Activated T-helper 17 cell treated with anti-CD3 and anti-CD28 coated beads, Interleukin-2, amount 50 U/mL, for 72 hours (primary cell): ENCODE data around the gene GRAP. TPM values are rescaled to one million over a fixed set of nuclear protein-coding genes. Genes with fewer than 3 reads are reported as not detected.
"Not testable (repeated sequence)": the region's sequence is repeated elsewhere in the genome, so short reads cannot be mapped to it uniquely, and the experiment has no call there.

ENCODE experiments used
- ATAC-seq: fragments of 150-1000 bp; cut with Tn5 transposase; replicated peaks from 2 replicates; pipeline ENCODE4 v1.10.0; 2021; ENCODE audit warnings: mild to moderate bottlenecking, moderate library complexity
- H3K27ac Mint-ChIP-seq: one replicate; pipeline ENCODE4 v1.8.0; 2022; ENCODE audit warnings: mixed read lengths
- H3K27me3 Mint-ChIP-seq: one replicate; pipeline ENCODE4 v1.8.0; 2022; ENCODE audit warnings: mixed read lengths
- H3K36me3 Mint-ChIP-seq: one replicate; pipeline ENCODE4 v1.8.0; 2022; ENCODE audit warnings: low read depth, mild to moderate bottlenecking, mixed read lengths
- H3K4me1 Mint-ChIP-seq: one replicate; pipeline ENCODE4 v1.8.0; 2022; ENCODE audit warnings: mixed read lengths
- H3K4me3 Mint-ChIP-seq: one replicate; pipeline ENCODE4 v1.8.0; 2022; ENCODE audit warnings: mild to moderate bottlenecking, mixed read lengths
- H3K9me3 Mint-ChIP-seq: one replicate; pipeline ENCODE4 v1.8.0; 2022; ENCODE audit warnings: mixed read lengths
- total RNA-seq, 2 donors: library from RNA; stranded (reverse); gene quantifications; one replicate each; pipeline ENCODE4 v1.2.3, GENCODE V29; 2022

Gene GRAP
- total RNA-seq, 2 donors from 2014 or later, result 13.1 to 14.4 TPM

DNA sequence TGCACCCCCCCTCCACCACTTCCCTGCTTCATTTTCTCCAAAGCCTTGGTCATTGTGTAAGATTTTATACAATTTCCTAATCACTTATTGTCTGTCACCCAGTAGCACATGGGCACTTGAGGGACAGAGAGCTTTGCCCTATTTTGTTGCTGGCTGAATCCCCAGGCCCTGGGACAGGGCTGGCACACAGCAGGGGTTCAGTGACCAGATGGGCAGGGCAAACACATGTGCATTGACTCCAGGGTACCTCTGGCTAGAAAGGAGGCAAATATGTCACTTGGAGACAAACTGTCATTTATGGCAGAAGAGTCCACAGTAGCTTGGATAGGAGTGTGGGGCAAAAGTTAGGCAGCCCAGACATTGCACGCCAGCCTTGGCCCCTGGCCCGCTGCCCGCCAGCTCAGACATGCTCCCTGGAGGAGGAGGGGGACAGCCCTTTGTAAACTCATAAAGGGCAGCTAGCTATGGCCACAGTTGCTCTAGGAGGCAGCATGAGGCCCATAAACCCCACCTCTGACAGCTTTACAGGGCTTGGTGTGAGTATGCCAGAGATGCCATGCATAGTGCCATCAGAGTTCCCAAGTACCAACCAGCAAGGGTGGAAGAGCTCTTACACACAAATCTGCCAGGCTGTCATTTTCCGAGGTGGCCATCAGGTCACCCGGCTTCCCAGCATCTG, 15.8 kb downstream of the GRAP start:
- H3K36me3 Mint-ChIP-seq, H3K9me3 Mint-ChIP-seq, H3K4me3 Mint-ChIP-seq, H3K27me3 Mint-ChIP-seq, ATAC-seq, H3K4me1 Mint-ChIP-seq, H3K27ac Mint-ChIP-seq: not testable (repeated sequence)

GRCh38 chr17:19029740-19030139, 17.0 kb downstream of the GRAP start:
- ATAC-seq, H3K4me1 Mint-ChIP-seq, H3K4me3 Mint-ChIP-seq, H3K9me3 Mint-ChIP-seq, H3K27me3 Mint-ChIP-seq, H3K27ac Mint-ChIP-seq, H3K36me3 Mint-ChIP-seq: not testable (repeated sequence)

DNA sequence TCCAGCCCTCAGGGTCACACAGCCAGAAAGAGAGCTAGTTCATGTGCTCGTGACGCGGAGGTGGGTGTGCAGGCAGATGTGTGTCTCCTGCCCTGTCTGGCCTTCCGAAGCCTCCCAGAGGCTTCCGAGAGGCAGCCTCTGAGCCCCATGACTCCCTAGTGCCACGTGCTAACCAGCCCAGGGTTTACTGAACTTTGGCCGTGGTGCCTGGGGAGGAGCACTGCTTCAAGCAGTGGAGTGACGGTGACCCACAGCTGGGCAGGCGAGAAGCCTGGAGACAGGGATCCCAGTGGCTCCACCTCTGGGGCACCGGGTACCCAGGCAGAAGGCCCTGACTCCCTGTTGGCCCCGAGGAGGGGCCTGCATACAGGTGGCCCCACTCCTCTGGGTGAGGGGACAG, 18.1 kb downstream of the GRAP start:
- not testable (repeated sequence) for H3K36me3 Mint-ChIP-seq, ATAC-seq, H3K4me1 Mint-ChIP-seq, H3K27me3 Mint-ChIP-seq, H3K9me3 Mint-ChIP-seq, H3K4me3 Mint-ChIP-seq, H3K27ac Mint-ChIP-seq

GRCh38 chr17:19024101-19025078, 22.4 kb downstream of the GRAP start:
- H3K4me3 Mint-ChIP-seq, result peak overlapping the region; percentile 20
- peaks cover 6% of the 10 kb centered on the region for H3K4me1 Mint-ChIP-seq
- H3K36me3 Mint-ChIP-seq, result peaks cover 9% of the 10 kb centered on the region
- peak; percentile 61 for ATAC-seq
- H3K27me3 Mint-ChIP-seq, result no peaks in the 10 kb centered on the region
- no peaks in the 10 kb centered on the region for H3K9me3 Mint-ChIP-seq
- peak overlapping the region; percentile 74 for H3K27ac Mint-ChIP-seq

DNA sequence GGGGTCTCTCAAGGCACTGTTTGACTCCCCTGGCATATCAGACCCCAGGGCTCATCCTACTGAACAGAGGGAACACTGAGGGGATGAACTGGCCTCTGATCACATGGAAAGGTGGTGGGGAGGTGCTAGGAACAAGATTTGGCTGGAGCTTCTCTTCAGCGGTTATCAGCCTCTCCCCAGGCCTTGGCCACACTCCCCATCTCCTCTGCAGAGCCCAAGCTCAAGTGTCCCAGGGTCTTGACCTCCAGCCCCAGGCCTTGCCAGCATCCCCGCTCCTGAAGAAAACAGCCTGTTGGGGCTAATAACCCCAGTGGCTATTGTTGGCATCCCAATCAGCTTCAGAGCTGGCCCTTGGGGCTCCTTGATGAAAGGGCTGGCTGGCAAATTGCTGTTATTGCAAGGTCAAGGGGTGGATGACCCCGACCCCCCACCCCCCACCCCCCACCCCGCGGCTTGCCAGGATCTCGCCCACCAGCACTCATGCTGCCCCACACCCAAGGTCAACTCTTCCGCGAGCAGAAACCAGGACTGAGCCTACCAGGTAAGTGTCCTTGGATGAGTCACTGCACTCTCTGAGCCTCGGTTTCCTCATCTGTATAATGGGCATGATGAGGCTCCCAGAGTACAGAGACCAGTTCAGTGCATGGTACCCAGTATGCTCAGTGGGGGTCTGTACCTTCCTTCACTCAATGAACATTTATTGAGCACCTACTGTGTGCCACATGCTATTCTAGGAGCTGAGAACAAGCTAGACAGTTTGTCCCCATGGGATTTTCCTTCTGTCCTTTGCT, 23.4 kb downstream of the GRAP start:
- H3K9me3 Mint-ChIP-seq, result no peaks in the 10 kb centered on the region
- no peak overlapping the region for H3K4me3 Mint-ChIP-seq
- peaks cover 6% of the 10 kb centered on the region for H3K4me1 Mint-ChIP-seq
- no peaks in the 10 kb centered on the region for H3K27me3 Mint-ChIP-seq
- no peak overlapping the region for H3K27ac Mint-ChIP-seq
- no peak for ATAC-seq
- H3K36me3 Mint-ChIP-seq, result peaks cover 9% of the 10 kb centered on the region

DNA sequence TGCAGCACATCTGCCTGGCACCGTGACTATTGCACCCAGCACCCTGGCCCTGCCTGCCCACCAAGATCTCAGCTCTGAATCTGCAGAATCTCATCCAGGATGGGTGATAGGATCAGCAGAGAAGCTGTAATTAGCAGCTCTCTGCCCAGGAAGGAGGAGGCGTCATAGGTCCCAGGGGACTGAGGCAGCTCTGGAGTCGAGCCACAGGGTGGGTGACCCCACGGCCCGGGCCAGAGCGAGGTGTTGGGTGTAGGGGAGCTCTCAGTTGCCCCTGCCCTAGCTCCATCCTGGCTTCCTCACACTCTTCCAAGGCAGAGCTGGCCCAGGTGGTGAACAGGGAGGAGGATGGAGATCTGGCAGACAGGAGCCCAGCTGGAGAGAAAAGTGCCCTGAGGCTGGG, 24.0 kb downstream of the GRAP start:
- no peaks in the 10 kb centered on the region for H3K9me3 Mint-ChIP-seq
- peaks cover 9% of the 10 kb centered on the region for H3K36me3 Mint-ChIP-seq
- H3K27ac Mint-ChIP-seq, result no peak overlapping the region
- peaks cover 6% of the 10 kb centered on the region for H3K4me1 Mint-ChIP-seq
- ATAC-seq, result no peak
- no peak overlapping the region for H3K4me3 Mint-ChIP-seq
- no peaks in the 10 kb centered on the region for H3K27me3 Mint-ChIP-seq

- no peak for ATAC-seq
- Mint-ChIP-seq H3K4me1 (peaks cover 6% of the 10 kb centered on the region), H3K4me3 (no peak overlapping the region), H3K27ac (no peak overlapping the region), H3K9me3 (no peaks in the 10 kb centered on the region), H3K27me3 (no peaks in the 10 kb centered on the region), H3K36me3 (peaks cover 9% of the 10 kb centered on the region)
Measured at GRCh38 chr17:19022128-19022527, 24.6 kb downstream of the GRAP start.

- Mint-ChIP-seq H3K27me3 (no peaks in the 10 kb centered on the region), H3K4me1 (peaks cover 6% of the 10 kb centered on the region), H3K9me3 (no peaks in the 10 kb centered on the region), H3K27ac (no peak overlapping the region), H3K36me3 (peaks cover 9% of the 10 kb centered on the region), H3K4me3 (no peak overlapping the region)
- peak; percentile 42 for ATAC-seq
Measured at GRCh38 chr17:19021622-19022083, 25.1 kb downstream of the GRAP start.

GRCh38 chr17:19021011-19021621, 25.6 kb downstream of the GRAP start:
- H3K9me3 Mint-ChIP-seq, H3K4me1 Mint-ChIP-seq, H3K27ac Mint-ChIP-seq, H3K4me3 Mint-ChIP-seq, H3K36me3 Mint-ChIP-seq, H3K27me3 Mint-ChIP-seq, ATAC-seq: not testable (repeated sequence)

- Mint-ChIP-seq H3K4me3 (no peak overlapping the region), H3K27me3 (peaks cover 5% of the 10 kb centered on the region)
- ATAC-seq, result no peak
Measured at GRCh38 chr17:19020016-19020415, 26.7 kb downstream of the GRAP start.

DNA sequence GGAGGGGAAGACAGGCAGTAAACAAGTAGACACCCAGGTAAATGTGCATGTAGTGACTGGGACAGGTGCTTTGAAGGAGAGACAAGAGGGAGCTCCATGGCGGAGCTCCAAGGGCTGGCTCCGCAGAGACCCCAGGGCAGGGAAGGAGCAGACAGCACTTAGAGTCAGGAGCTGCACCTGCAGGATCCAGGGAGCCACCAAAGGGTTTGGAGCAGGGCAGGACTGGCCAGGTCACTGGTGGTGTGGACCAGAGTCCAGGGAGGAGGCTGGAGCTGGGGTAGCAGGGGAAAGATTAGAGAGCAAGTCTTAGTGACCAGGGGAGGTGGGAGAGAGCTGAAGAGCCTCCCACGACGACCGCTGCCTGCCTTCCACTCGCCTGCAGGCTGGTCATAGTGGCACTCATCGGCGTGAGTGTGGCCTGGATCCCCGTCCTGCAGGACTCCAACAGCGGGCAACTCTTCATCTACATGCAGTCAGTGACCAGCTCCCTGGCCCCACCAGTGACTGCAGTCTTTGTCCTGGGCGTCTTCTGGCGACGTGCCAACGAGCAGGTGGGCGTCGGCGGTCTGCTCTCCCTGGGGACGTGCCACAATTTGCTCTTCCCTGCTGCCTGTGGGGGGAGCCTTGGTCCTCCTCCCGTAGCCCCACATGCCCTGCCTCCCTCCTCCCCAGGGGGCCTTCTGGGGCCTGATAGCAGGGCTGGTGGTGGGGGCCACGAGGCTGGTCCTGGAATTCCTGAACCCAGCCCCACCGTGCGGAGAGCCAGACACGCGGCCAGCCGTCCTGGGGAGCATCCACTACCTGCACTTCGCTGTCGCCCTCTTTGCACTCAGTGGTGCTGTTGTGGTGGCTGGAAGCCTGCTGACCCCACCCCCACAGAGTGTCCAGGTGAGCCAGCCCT, 27.5 kb downstream of the GRAP start:
- no peak overlapping the region for H3K4me3 Mint-ChIP-seq
- H3K9me3 Mint-ChIP-seq, result no peaks in the 10 kb centered on the region
- no peaks in the 10 kb centered on the region for H3K4me1 Mint-ChIP-seq
- peak overlapping the region; percentile 55 for H3K27ac Mint-ChIP-seq
- H3K36me3 Mint-ChIP-seq, result peaks cover 5% of the 10 kb centered on the region
- no peak for ATAC-seq
- H3K27me3 Mint-ChIP-seq, result peaks cover 5% of the 10 kb centered on the region

More at GRCh38 chr17:19020016-19020415, 26.7 kb downstream of the GRAP start:
- Mint-ChIP-seq H3K9me3 (no peaks in the 10 kb centered on the region), H3K27ac (peak overlapping the region; percentile 71), H3K4me1 (peaks cover 6% of the 10 kb centered on the region), H3K36me3 (peaks cover 9% of the 10 kb centered on the region)

DNA sequence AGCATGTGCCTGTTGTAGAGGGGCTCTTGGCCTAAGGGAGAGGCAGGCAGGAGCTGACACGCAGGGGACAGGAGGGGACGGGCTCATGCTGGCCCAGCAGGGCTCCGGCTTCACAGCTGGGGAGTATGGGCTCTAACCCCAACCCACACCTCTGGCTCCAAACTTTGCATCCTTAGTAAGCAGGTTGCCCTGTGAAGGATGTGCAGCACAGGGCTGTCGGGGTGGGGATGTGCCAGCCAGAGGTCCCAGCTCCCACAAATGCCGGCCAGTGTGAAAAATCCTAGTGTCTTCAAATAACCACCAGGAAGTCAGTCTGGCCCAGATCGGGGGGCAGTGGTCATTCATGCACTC, 28.2 kb downstream of the GRAP start:
- no peak for ATAC-seq
- Mint-ChIP-seq H3K4me1 (no peaks in the 10 kb centered on the region), H3K9me3 (no peaks in the 10 kb centered on the region), H3K27me3 (peaks cover 5% of the 10 kb centered on the region), H3K36me3 (peaks cover 5% of the 10 kb centered on the region), H3K27ac (peak overlapping the region; percentile 55), H3K4me3 (no peak overlapping the region)

GRCh38 chr17:19017804-19018599, 28.8 kb downstream of the GRAP start:
- Mint-ChIP-seq H3K27me3 (peaks cover 5% of the 10 kb centered on the region), H3K4me1 (no peaks in the 10 kb centered on the region), H3K9me3 (no peaks in the 10 kb centered on the region), H3K4me3 (no peak overlapping the region), H3K27ac (no peak overlapping the region), H3K36me3 (peaks cover 5% of the 10 kb centered on the region)
- no peak for ATAC-seq
